Neural cell (in vitro differentiated cells): ENCODE results near the gene CELF4. TPM values are rescaled to one million over a fixed set of nuclear protein-coding genes. Genes with fewer than 3 reads are reported as not detected.

Source experiments
- H2AFZ ChIP-seq: fragments of 200-600, 300-800 bp; sonication (generic), shearing (Covaris generic); 2 replicates; pipeline ENCODE4 v1.6.0; 2014; ENCODE audit warnings: low read depth, mild to moderate bottlenecking, antibody characterized with exemption, low read length, moderate library complexity
- H3F3A ChIP-seq: fragments of 200-600 bp; shearing (Covaris generic); 2 replicates; pipeline ENCODE4 v1.6.1; 2016; ENCODE audit warnings: mild to moderate bottlenecking, moderate library complexity, mixed read lengths, antibody characterized with exemption, low read length; ENCODE audit not compliant: insufficient read depth, poor library complexity, severe bottlenecking
- H3K27ac ChIP-seq: fragments of 200-600, 300-800 bp; sonication (generic), shearing (Covaris generic); 2 replicates; pipeline ENCODE4 v1.5.1; 2014; ENCODE audit warnings: mild to moderate bottlenecking, low read length, moderate library complexity
- H3K27me3 ChIP-seq: fragments of 300-800, 200-600 bp; sonication (generic), shearing (Covaris generic); 2 replicates; pipeline ENCODE4 v1.6.0; 2014; ENCODE audit warnings: mild to moderate bottlenecking, low read depth, low read length, moderate library complexity; ENCODE audit not compliant: insufficient read depth
- H3K36me3 ChIP-seq: fragments of 300-800, 200-600 bp; sonication (generic), shearing (Covaris generic); 2 replicates; pipeline ENCODE4 v1.5.1; 2014; ENCODE audit warnings: mild to moderate bottlenecking, antibody characterized with exemption, low read length, moderate library complexity; ENCODE audit not compliant: insufficient read depth
- H3K4me2 ChIP-seq: fragments of 300-800, 200-600 bp; sonication (generic), shearing (Covaris generic); 2 replicates; pipeline ENCODE4 v1.6.0; 2014; ENCODE audit warnings: mild to moderate bottlenecking, low read length
- H3K4me3 ChIP-seq: fragments of 300-800, 200-600 bp; sonication (generic), shearing (Covaris generic); 2 replicates; pipeline ENCODE4 v1.5.1; 2014; ENCODE audit warnings: mild to moderate bottlenecking, low read length, moderate library complexity
- H3K79me2 ChIP-seq: fragments of 200-600 bp; shearing (Covaris generic); replicated peaks from 2 replicates; pipeline ENCODE4 v1.6.0; 2014; ENCODE audit warnings: mild to moderate bottlenecking, low read length, moderate library complexity; ENCODE audit not compliant: insufficient read depth
- H3K9ac ChIP-seq: fragments of 300-800, 200-600 bp; sonication (generic), shearing (Covaris generic); 2 replicates; pipeline ENCODE4 v1.6.1; 2016; ENCODE audit warnings: mild to moderate bottlenecking, low read length, mixed read lengths
- H3K9me2 ChIP-seq: fragments of 200-600 bp; shearing (Covaris generic); 2 replicates; pipeline ENCODE4 v1.6.1; 2016; ENCODE audit warnings: mild to moderate bottlenecking, low read length, mixed read lengths; ENCODE audit not compliant: insufficient read depth
- H3K9me3 ChIP-seq: fragments of 200-600, 300-800 bp; sonication (generic), shearing (Covaris generic); 2 replicates; pipeline ENCODE4 v1.6.1; 2016; ENCODE audit warnings: mild to moderate bottlenecking, mixed run types, low read length, moderate library complexity, mixed read lengths
- H4K20me1 ChIP-seq: fragments of 200-600 bp; shearing (Covaris generic); 2 replicates; pipeline ENCODE4 v1.6.1; 2016; ENCODE audit warnings: mild to moderate bottlenecking, mixed run types; ENCODE audit not compliant: insufficient read depth
- EP300 ChIP-seq: fragments of 450-650 bp; conservative IDR thresholded peaks from 2 replicates; pipeline ENCODE4 v1.6.1; 2014; ENCODE audit warnings: antibody characterized with exemption, mild to moderate bottlenecking, moderate library complexity; ENCODE audit not compliant: poor library complexity, severe bottlenecking
- EZH2 ChIP-seq: fragments of 200-600, 300-800 bp; shearing (Covaris generic), sonication (generic); IDR thresholded peaks from 2 replicates; pipeline ENCODE4 v1.6.1; 2014; ENCODE audit warnings: antibody characterized with exemption, low read length, borderline replicate concordance, mild to moderate bottlenecking; ENCODE audit not compliant: insufficient read depth, poor library complexity, severe bottlenecking
- MXI1 ChIP-seq: fragments of 450-650 bp; conservative IDR thresholded peaks from 2 replicates; pipeline ENCODE4 v1.6.1; 2014; ENCODE audit warnings: antibody characterized with exemption, mild to moderate bottlenecking; ENCODE audit not compliant: poor library complexity, severe bottlenecking
- POLR2AphosphoS5 ChIP-seq: IDR thresholded peaks from 2 replicates; pipeline ENCODE4 v1.6.1; 2012
- RAD21 ChIP-seq: fragments of 450-650 bp; conservative IDR thresholded peaks from 2 replicates; pipeline ENCODE4 v1.6.1; 2014; ENCODE audit warnings: antibody characterized with exemption, mild to moderate bottlenecking, moderate library complexity
- REST ChIP-seq: IDR thresholded peaks from 2 replicates; pipeline ENCODE4 v1.6.1; 2012; ENCODE audit warnings: borderline replicate concordance
- SMC3 ChIP-seq: fragments of 450-650 bp; conservative IDR thresholded peaks from 2 replicates; pipeline ENCODE4 v1.6.1; 2014; ENCODE audit warnings: antibody characterized with exemption, mild to moderate bottlenecking, moderate library complexity; ENCODE audit not compliant: poor library complexity
- TAF1 ChIP-seq: IDR thresholded peaks from 2 replicates; pipeline ENCODE4 v1.6.1; 2012; ENCODE audit warnings: low read depth
- polyA plus RNA-seq: library from polyadenylated mRNA; depleted of rRNA; stranded (reverse); fragments of >200 nt; gene quantifications from 2 replicates; pipeline ENCODE4 v1.2.3, GENCODE V29; 2014
- TF ChIP-seq, protein P1 (sequence below): fragments of 450-650 bp; IDR thresholded peaks from 2 replicates; pipeline ENCODE4 v1.5.1; 2014; ENCODE audit warnings: antibody characterized with exemption, mild to moderate bottlenecking, moderate library complexity; ENCODE audit not compliant: poor library complexity, severe bottlenecking

CELF4 gene
- polyA plus RNA-seq, 1 donor from 2014 or later = 191 TPM

DNA sequence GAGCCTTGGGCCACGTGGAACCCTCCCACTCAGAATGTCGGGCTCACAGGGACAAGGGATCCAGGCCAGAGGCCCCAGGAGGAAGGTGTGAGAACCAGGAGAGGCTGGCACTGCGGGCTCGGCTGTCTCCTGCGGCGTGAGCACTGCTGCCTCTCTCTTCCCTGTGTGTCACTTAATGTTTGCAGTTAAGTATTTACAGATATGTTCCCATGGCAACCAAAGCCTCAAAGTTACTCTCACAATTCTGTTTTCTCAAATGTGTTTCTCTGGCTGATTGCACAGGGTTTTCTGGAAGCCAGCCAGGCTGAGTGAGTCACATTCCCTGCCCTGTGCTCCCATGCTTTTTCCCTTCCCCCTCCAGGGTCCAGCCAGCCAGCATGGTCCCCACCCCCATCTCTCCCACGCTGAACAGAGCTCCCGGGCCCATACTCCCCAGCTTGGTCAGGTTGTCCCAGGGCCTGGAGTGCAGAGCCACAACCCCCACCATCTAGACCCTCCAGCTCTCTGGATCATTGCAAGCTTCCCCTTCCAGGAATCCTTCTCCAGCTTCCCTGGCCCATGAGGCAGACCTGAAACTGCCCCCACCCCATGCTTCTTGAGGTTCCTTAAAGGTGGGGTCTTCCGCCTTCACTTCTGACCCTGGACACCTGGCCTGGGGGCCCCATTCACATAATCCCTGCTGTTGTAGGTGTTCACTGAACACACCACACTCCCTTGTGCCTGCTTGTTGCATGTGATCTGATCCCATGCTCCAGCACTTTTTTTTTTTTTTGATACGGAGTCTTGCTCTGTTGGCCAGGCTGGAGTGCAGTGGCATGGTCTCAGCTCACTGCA is 265.9 kb downstream of the CELF4 start:
- Histone ChIP-seq H3K4me2 (no peak overlapping the region), H3K9me2 (no peaks in the 10 kb centered on the region), H2AFZ (no peak overlapping the region), H3K27ac (no peak overlapping the region), H4K20me1 (no peaks in the 10 kb centered on the region), H3K27me3 (no peaks in the 10 kb centered on the region), H3K9me3 (no peaks in the 10 kb centered on the region), H3K4me3 (no peak overlapping the region), H3F3A (no peaks in the 10 kb centered on the region), H3K9ac (no peak overlapping the region), H3K79me2 (no peaks in the 10 kb centered on the region), H3K36me3 (no peaks in the 10 kb centered on the region)
- TF ChIP-seq RAD21 (peak; percentile 19), MXI1 (no peak), EP300 (peak; percentile 42)

DNA sequence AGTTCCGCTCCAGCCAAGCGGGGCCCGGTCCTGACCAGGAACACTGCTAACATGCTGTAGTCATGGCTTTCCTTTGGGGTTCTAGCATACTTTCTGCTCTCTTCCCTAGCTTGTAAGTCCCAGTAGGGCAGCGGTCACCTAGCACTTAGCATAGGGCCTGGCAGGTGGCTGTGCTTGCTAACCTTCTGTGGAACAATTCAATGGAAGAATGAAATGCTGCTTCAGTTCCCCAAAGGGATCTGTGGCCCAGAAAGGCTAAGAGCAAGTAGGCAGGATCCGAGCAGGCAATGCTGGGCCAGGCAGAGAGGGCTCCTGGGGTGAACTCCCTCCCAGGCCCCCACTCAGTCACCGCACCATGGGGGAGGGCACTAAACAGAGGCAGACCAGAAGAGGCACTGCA is 266.8 kb downstream of the CELF4 start:
- H3K4me2 ChIP-seq = no peak overlapping the region
- TF ChIP-seq EZH2 (no peak), TAF1 (no peak), POLR2AphosphoS5 (no peak), EP300 (no peak), SMC3 (no peak), REST (no peak), MXI1 (no peak), RAD21 (no peak)
- TF ChIP-seq, protein P1, sequence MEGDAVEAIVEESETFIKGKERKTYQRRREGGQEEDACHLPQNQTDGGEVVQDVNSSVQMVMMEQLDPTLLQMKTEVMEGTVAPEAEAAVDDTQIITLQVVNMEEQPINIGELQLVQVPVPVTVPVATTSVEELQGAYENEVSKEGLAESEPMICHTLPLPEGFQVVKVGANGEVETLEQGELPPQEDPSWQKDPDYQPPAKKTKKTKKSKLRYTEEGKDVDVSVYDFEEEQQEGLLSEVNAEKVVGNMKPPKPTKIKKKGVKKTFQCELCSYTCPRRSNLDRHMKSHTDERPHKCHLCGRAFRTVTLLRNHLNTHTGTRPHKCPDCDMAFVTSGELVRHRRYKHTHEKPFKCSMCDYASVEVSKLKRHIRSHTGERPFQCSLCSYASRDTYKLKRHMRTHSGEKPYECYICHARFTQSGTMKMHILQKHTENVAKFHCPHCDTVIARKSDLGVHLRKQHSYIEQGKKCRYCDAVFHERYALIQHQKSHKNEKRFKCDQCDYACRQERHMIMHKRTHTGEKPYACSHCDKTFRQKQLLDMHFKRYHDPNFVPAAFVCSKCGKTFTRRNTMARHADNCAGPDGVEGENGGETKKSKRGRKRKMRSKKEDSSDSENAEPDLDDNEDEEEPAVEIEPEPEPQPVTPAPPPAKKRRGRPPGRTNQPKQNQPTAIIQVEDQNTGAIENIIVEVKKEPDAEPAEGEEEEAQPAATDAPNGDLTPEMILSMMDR = no peak
- H4K20me1 ChIP-seq = no peaks in the 10 kb centered on the region
- no peaks in the 10 kb centered on the region for H3F3A ChIP-seq
- no peak overlapping the region for H3K9ac ChIP-seq
- no peaks in the 10 kb centered on the region for H3K9me2 ChIP-seq
- H3K27ac ChIP-seq = peak overlapping the region; percentile 20
- no peaks in the 10 kb centered on the region for H3K9me3 ChIP-seq
- no peaks in the 10 kb centered on the region for H3K27me3 ChIP-seq
- H3K36me3 ChIP-seq = no peaks in the 10 kb centered on the region
- no peak overlapping the region for H3K4me3 ChIP-seq
- H3K79me2 ChIP-seq = no peaks in the 10 kb centered on the region
- no peak overlapping the region for H2AFZ ChIP-seq
